B cell (primary cell): Measurements from ENCODE around the gene CITED4. TPM values are rescaled to one million over a fixed set of nuclear protein-coding genes. Genes with fewer than 3 reads are reported as not detected.

Experiments
- ATAC-seq: fragments of 200-7000 bp; cut with Tn5 transposase; one replicate; pipeline ENCODE4 v1.10.0; 2021; ENCODE audit warnings: low read depth, mild to moderate bottlenecking, moderate number of reproducible peaks, moderate library complexity
- CTCF ChIA-PET: fragments of 350-600 bp; sonication (Branson Sonifier 250); formaldehyde crosslinking; loops from one replicate; lab custom pipeline; 2021; ENCODE audit warnings: antibody characterized with exemption, inconsistent platforms; lab: Charles Lee
- POLR2A ChIA-PET: fragments of 350-600 bp; sonication (Branson Sonifier 250); formaldehyde crosslinking; loops from one replicate; lab custom pipeline; 2021; ENCODE audit warnings: antibody characterized with exemption; lab: Charles Lee
- DNase-seq: peaks from one replicate; pipeline ENCODE4 v3.0.0; 2013
- H2AFZ ChIP-seq: 2 replicates; pipeline ENCODE4 v1.6.1; 2012; ENCODE audit warnings: mild to moderate bottlenecking, low read depth, low read length; ENCODE audit not compliant: insufficient read depth, poor library complexity, severe bottlenecking
- H3K27ac ChIP-seq, 2 donors: 1 replicate in 1 of 2; 2 replicates in 1 of 2; pipeline ENCODE4 v1.5.1; 2012 to 2013; ENCODE audit warnings: low read length in 2 of 2, mild to moderate bottlenecking in 2 of 2, moderate library complexity in 1 of 2
- H3K27me3 ChIP-seq, 4 experiments: fragments of 200-600 bp in 1 of 4; sonication (generic) in 1 of 4; replicated peaks in 1 of 4; 1 replicate in 2 of 4; 2 replicates in 2 of 4; pipeline versions ENCODE4 v1.6.1 to v1.7.0; 2013 to 2016; ENCODE audit warnings: low read length in 3 of 4, mild to moderate bottlenecking in 2 of 4, mixed read lengths in 1 of 4, moderate library complexity in 1 of 4; ENCODE audit not compliant: insufficient read depth in 4 of 4, control insufficient read depth in 3 of 4; ENCODE audit errors: control extremely low read depth in 1 of 4
- H3K36me3 ChIP-seq, 2 experiments: replicated peaks in 1 of 2; 1 replicate in 1 of 2; 2 replicates in 1 of 2; pipeline versions ENCODE4 v1.6.1 to v1.7.1; 2013; ENCODE audit warnings: low read length in 1 of 2; ENCODE audit not compliant: insufficient read depth in 2 of 2, control insufficient read depth in 1 of 2; ENCODE audit errors: control extremely low read depth in 1 of 2, extremely low read depth in 1 of 2
- H3K4me1 ChIP-seq, 2 donors: fragments of 200-600 bp in 1 of 2; sonication (generic) in 1 of 2; 1 replicate in 1 of 2; 2 replicates in 1 of 2; pipeline versions ENCODE4 v1.5.1 to v1.6.1; 2013 to 2017; ENCODE audit warnings: low read length in 2 of 2; ENCODE audit not compliant: control insufficient read depth in 2 of 2, insufficient read depth in 2 of 2
- H3K4me2 ChIP-seq: replicated peaks from 2 replicates; pipeline ENCODE3; 2012; ENCODE audit warnings: mild to moderate bottlenecking, low read depth, low read length; ENCODE audit not compliant: poor library complexity, severe bottlenecking
- H3K4me3 ChIP-seq, 5 experiments: fragments of 200-600 bp in 1 of 5; sonication (generic) in 1 of 5; 1 replicate in 3 of 5; 2 replicates in 2 of 5; pipeline versions ENCODE4 v1.5.1 to v1.7.0; 2011 to 2016; ENCODE audit warnings: low read length in 4 of 5, mild to moderate bottlenecking in 4 of 5, low read depth in 2 of 5, control low read depth in 1 of 5, moderate library complexity in 1 of 5; ENCODE audit not compliant: insufficient read depth in 1 of 5; ENCODE audit errors: control extremely low read depth in 1 of 5, extremely low read depth in 1 of 5
- H3K79me2 ChIP-seq: fragments of 200-600 bp; sonication (generic); one replicate; pipeline ENCODE4 v1.6.0; 2016; ENCODE audit warnings: low read length; ENCODE audit not compliant: control insufficient read depth, insufficient read depth
- H3K9ac ChIP-seq: fragments of 200-600 bp; sonication (generic); 2 replicates; pipeline ENCODE4 v1.6.1; 2017; ENCODE audit warnings: mild to moderate bottlenecking, low read length, moderate library complexity
- H3K9me3 ChIP-seq, 3 donors: one replicate each; pipeline versions ENCODE4 v1.6.1 to v1.7.1; 2013; ENCODE audit warnings: low read length in 2 of 3; ENCODE audit not compliant: control insufficient read depth in 2 of 3, insufficient read depth in 1 of 3; ENCODE audit errors: control extremely low read depth in 1 of 3
- H4K20me1 ChIP-seq: 2 replicates; pipeline ENCODE4 v1.6.0; 2012; ENCODE audit warnings: mild to moderate bottlenecking, low read length; ENCODE audit not compliant: insufficient read depth, control insufficient read depth, poor library complexity, severe bottlenecking
- H3K27ac Mint-ChIP-seq: one replicate; pipeline ENCODE4 v1.8.0; 2021; ENCODE audit warnings: mixed read lengths
- H3K27me3 Mint-ChIP-seq: one replicate; pipeline ENCODE4 v1.8.0; 2021; ENCODE audit warnings: mixed read lengths
- H3K4me1 Mint-ChIP-seq: one replicate; pipeline ENCODE4 v1.8.0; 2021; ENCODE audit warnings: mixed read lengths
- H3K4me3 Mint-ChIP-seq: one replicate; pipeline ENCODE4 v1.8.0; 2021; ENCODE audit warnings: mixed read lengths
- H3K9me3 Mint-ChIP-seq: one replicate; pipeline ENCODE4 v1.8.0; 2022; ENCODE audit warnings: mixed read lengths; ENCODE audit not compliant: insufficient read depth
- EZH2 ChIP-seq: IDR thresholded peaks from 2 replicates; pipeline ENCODE4 v1.6.1; 2012; ENCODE audit warnings: borderline replicate concordance, low read depth, mild to moderate bottlenecking, moderate library complexity, low read length; ENCODE audit not compliant: insufficient read depth, poor library complexity, severe bottlenecking
- WGBS: methylation state at CpG from one replicate; pipeline ENCODE4 v1.1.5; 2013; ENCODE audit warnings: missing lambda C conversion rate; ENCODE audit not compliant: insufficient coverage; 5-methylcytosine and 5-hydroxymethylcytosine counted together
- intact Hi-C: fragments of 100-400 bp; cut with micrococcal nuclease; formaldehyde crosslinking; loops from one replicate; pipeline ENCODE4 v1.10.0; 2022
- polyA plus RNA-seq: library from polyadenylated mRNA; depleted of rRNA; stranded (reverse); fragments of >200 nt; gene quantifications from 2 replicates; pipeline ENCODE4 v1.2.3, GENCODE V29; 2012
- total RNA-seq, 2 donors: library from RNA; stranded (reverse); fragments of 120-200 nt in 1 of 2; gene quantifications; 1 replicate in 1 of 2; 2 replicates in 1 of 2; pipeline versions ENCODE4 v1.2.3 to v1.2.4, GENCODE V29; 2013 to 2022
- TF ChIP-seq, protein P1 (sequence below): fragments of 200-600 bp; IDR thresholded peaks from one replicate; pipeline ENCODE4 v1.8.0; 2022; ENCODE audit warnings: antibody characterized with exemption, mild to moderate bottlenecking

The CITED4 gene
- total and polyA plus RNA-seq, 2 donors (not counting 1 experiment from before 2014, with no cell fraction given): 3.2 to 5.6 TPM

DNA sequence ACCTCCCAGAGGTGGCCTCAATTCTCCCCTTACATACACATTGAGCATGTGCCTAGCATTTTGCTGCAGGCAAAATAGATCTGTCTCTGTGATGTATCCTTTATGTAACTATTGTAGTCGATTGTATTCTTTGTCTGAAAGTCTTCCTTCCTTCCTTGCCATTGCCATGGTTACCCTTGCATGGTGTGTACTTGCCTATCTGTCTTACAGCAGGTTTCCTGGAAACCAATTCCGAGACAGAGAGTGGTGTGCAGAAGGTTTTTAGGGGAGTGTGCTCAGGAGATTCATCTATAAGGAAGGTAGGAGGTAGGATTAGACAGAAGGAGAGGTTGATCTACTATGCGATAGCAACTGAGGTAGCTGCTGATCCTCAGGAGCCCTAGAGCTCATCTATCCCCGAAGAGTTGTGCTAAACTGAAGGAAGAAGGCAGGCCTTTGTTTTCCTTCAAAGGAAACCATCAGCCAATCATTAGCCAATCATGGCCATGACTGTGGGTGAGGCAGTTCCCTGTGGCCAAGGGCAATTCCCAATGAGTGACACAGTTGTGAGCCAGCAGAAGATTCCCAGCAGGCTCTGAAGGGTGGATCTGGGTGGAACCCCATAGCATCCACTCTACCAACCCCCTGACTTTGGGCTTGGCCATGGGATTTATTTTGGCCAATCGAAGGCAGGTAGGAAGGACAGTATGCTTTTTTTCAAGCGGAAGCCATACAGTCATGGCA lies 15.0 kb downstream of the CITED4 start:
- 93% methylated on average over 6 of the region's 6 CpGs for WGBS
- ChIA-PET CTCF (interaction anchor here (0.6 to 8.7 kb wide), 2 partner anchors 15 to 73 kb away, joined by 3 to 193 read pairs; partner anchors contain the start of gene CITED4), POLR2A (no interaction called here)
- Histone ChIP-seq H3K27me3 (peaks cover 0 to 4% (median 0%) of the 10 kb centered on the region in 4 experiments), H2AFZ (no peak overlapping the region), H3K4me3 (no peak overlapping the region), H3K27ac (no peak overlapping the region), H3K9me3 (peaks cover 0 to 7% (median 0%) of the 10 kb centered on the region in 3 donors), H3K79me2 (no peaks in the 10 kb centered on the region), H4K20me1 (no peaks in the 10 kb centered on the region), H3K4me2 (no peak overlapping the region), H3K9ac (no peak overlapping the region), H3K4me1 (peaks cover 8% of the 10 kb centered on the region in 2 donors), H3K36me3 (no peaks in the 10 kb centered on the region)
- no peaks in the 10 kb centered on the region for H3K9me3 Mint-ChIP-seq
- intact Hi-C loops: loop anchor here (10.0 kb wide), 1 partner anchor 312 kb away; the partner anchor contains the start of gene ZNF684
- H3K27ac Mint-ChIP-seq: no peak overlapping the region
- H3K4me1 Mint-ChIP-seq: peaks cover 15% of the 10 kb centered on the region
- DNase-seq (no peak), ATAC-seq (no peak)
- no peak overlapping the region for H3K4me3 Mint-ChIP-seq
- TF ChIP-seq, protein P1, sequence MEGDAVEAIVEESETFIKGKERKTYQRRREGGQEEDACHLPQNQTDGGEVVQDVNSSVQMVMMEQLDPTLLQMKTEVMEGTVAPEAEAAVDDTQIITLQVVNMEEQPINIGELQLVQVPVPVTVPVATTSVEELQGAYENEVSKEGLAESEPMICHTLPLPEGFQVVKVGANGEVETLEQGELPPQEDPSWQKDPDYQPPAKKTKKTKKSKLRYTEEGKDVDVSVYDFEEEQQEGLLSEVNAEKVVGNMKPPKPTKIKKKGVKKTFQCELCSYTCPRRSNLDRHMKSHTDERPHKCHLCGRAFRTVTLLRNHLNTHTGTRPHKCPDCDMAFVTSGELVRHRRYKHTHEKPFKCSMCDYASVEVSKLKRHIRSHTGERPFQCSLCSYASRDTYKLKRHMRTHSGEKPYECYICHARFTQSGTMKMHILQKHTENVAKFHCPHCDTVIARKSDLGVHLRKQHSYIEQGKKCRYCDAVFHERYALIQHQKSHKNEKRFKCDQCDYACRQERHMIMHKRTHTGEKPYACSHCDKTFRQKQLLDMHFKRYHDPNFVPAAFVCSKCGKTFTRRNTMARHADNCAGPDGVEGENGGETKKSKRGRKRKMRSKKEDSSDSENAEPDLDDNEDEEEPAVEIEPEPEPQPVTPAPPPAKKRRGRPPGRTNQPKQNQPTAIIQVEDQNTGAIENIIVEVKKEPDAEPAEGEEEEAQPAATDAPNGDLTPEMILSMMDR: no peak
- no peak for TF ChIP-seq EZH2
- peaks cover 16% of the 10 kb centered on the region for H3K27me3 Mint-ChIP-seq

DNA sequence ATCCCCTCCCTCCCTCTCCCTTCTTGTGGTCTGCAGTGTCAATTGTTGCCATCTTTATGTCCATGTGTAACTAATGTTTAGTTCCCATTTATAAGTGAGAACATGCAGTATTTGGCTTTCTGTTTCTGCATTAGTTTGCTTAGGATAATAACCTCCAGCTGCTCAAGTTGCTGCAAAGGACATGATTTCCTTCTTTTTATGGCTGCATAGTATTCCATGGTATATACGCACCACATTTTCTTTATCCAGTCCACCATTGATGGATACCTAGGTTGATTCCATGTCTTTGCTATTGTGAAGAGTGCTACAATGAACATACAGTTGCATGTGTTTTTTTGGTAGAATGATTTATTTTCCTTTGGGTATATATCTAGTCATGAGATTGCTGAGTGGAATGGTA lies 16.3 kb downstream of the CITED4 start:
- no peaks in the 10 kb centered on the region for H3K79me2 ChIP-seq
- DNase-seq (no peak), ATAC-seq (no peak)
- no peak overlapping the region for H2AFZ ChIP-seq
- no CpG with 5 or more reads among the region's 1 CpG for WGBS
- Mint-ChIP-seq H3K9me3 (no peaks in the 10 kb centered on the region), H3K27me3 (peaks cover 26% of the 10 kb centered on the region), H3K4me1 (peaks cover 15% of the 10 kb centered on the region), H3K4me3 (no peak overlapping the region), H3K27ac (no peak overlapping the region)
- H3K4me1 ChIP-seq: peaks cover 8% of the 10 kb centered on the region in 2 donors
- no peak overlapping the region for H3K27ac ChIP-seq
- POLR2A ChIA-PET: no interaction called here
- H3K9me3 ChIP-seq: peaks cover 0 to 7% (median 0%) of the 10 kb centered on the region in 3 donors
- H3K4me2 ChIP-seq: no peak overlapping the region
- peaks cover 0 to 8% (median 0%) of the 10 kb centered on the region in 4 experiments for H3K27me3 ChIP-seq
- H4K20me1 ChIP-seq: no peaks in the 10 kb centered on the region
- CTCF ChIA-PET: interaction anchor here (1.3 to 8.7 kb wide), 3 partner anchors 9 to 73 kb away, joined by 4 to 193 read pairs (median 17); no protein-coding TSS in a partner anchor
- H3K4me3 ChIP-seq: no peak overlapping the region
- intact Hi-C loops: loop anchor here (10.0 kb wide), 1 partner anchor 311 kb away; the partner anchor contains the start of gene ZNF684
- no peak for TF ChIP-seq EZH2
- TF ChIP-seq, protein P1: no peak
- no peaks in the 10 kb centered on the region for H3K36me3 ChIP-seq
- H3K9ac ChIP-seq: no peak overlapping the region
